Stimulated activated CD4-positive, alpha-beta T cell treated with anti-CD3 and anti-CD28 coated beads, TNF-alpha, amount 100 ng/mL, for 48 hours (primary cell): ENCODE results near the gene FAM25C.
"Not testable (repeated sequence)": the region's sequence is repeated elsewhere in the genome, so short reads cannot be mapped to it uniquely, and the experiment has no call there.

ENCODE experiments used
- DNase-seq, 3 donors: peaks; one replicate each; pipeline ENCODE4 v3.0.0-alpha.2; 2020; ENCODE audit warnings: low read depth in 3 of 3

Gene FAM25C

DNA sequence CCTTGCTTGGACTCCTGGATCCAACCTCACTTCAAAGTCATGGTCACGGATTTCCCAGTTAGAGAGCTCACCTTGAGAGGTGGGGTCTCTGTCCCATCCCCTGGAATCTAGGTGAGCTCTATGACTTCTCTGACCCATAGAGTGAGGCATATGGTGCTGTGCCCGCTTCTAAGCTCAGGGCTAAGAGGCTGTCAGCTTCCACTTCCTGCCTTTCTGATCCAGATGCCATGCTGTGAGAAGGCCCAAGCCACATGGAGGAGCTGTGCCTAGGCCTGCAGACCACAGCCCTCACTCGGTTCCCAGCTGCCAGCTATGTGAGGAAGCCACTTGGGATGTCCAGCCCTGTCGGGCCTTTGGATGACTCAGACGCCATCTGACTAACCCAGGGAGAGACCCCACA lies 39.9 kb downstream of the FAM25C start:
- DNase-seq, result not testable (repeated sequence)

DNA sequence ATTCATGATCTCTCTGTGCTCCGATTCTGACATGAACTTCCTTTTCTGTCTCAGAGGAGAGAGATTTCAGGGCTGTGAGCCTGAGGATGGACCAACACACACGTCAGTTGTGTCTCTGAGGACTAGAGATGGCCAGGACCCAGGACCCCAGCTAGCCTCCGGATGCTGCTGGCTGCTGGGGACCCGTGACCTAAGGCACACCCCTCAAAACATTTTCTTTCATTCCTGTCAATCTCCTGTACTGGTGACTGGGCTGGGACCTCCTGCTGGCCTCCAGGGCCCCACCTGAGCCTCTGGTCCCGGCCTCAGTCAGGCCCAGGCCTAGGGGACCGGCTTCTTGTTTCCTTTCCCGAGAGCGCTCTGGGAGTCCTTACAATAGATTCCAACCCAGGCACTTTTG lies 42.4 kb downstream of the FAM25C start:
- DNase-seq, result not testable (repeated sequence)

DNA sequence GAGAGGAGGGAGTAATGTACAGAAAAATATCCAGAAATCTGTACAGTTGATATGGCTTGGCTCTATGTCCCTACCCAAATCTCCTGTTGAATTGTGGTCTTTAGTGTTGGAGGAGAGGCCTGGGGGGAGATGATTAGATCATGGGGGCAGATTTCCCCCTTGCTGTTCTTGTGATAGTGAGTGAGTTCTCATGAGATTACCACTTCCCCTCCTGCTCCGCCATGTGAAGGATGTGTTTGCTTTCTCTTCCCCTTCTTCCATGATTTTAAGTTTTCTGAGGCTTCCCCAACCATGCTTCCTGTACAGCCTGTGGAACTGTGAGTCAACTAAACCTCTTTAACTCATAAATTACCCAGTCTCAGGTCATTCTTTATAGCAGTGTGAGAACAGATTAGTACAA lies 52.2 kb downstream of the FAM25C start:
- not testable (repeated sequence) for DNase-seq
